B cell (primary cell): ENCODE data around the gene ARSA. TPM values are rescaled to one million over a fixed set of nuclear protein-coding genes. Genes with fewer than 3 reads are reported as not detected.

Experiments used
- ATAC-seq: fragments of 200-7000 bp; cut with Tn5 transposase; one replicate; pipeline ENCODE4 v1.10.0; 2021; ENCODE audit warnings: low read depth, mild to moderate bottlenecking, moderate number of reproducible peaks, moderate library complexity
- CTCF ChIA-PET: fragments of 350-600 bp; sonication (Branson Sonifier 250); formaldehyde crosslinking; loops from one replicate; lab custom pipeline; 2021; ENCODE audit warnings: antibody characterized with exemption, inconsistent platforms; lab: Charles Lee
- POLR2A ChIA-PET: fragments of 350-600 bp; sonication (Branson Sonifier 250); formaldehyde crosslinking; loops from one replicate; lab custom pipeline; 2021; ENCODE audit warnings: antibody characterized with exemption; lab: Charles Lee
- DNase-seq: peaks from one replicate; pipeline ENCODE4 v3.0.0; 2013
- H2AFZ ChIP-seq: 2 replicates; pipeline ENCODE4 v1.6.1; 2012; ENCODE audit warnings: mild to moderate bottlenecking, low read depth, low read length; ENCODE audit not compliant: insufficient read depth, poor library complexity, severe bottlenecking
- H3K27ac ChIP-seq, 2 donors: 1 replicate in 1 of 2; 2 replicates in 1 of 2; pipeline ENCODE4 v1.5.1; 2012 to 2013; ENCODE audit warnings: low read length in 2 of 2, mild to moderate bottlenecking in 2 of 2, moderate library complexity in 1 of 2
- H3K27me3 ChIP-seq, 4 experiments: fragments of 200-600 bp in 1 of 4; sonication (generic) in 1 of 4; replicated peaks in 1 of 4; 1 replicate in 2 of 4; 2 replicates in 2 of 4; pipeline versions ENCODE4 v1.6.1 to v1.7.0; 2013 to 2016; ENCODE audit warnings: low read length in 3 of 4, mild to moderate bottlenecking in 2 of 4, mixed read lengths in 1 of 4, moderate library complexity in 1 of 4; ENCODE audit not compliant: insufficient read depth in 4 of 4, control insufficient read depth in 3 of 4; ENCODE audit errors: control extremely low read depth in 1 of 4
- H3K36me3 ChIP-seq, 2 experiments: replicated peaks in 1 of 2; 1 replicate in 1 of 2; 2 replicates in 1 of 2; pipeline versions ENCODE4 v1.6.1 to v1.7.1; 2013; ENCODE audit warnings: low read length in 1 of 2; ENCODE audit not compliant: insufficient read depth in 2 of 2, control insufficient read depth in 1 of 2; ENCODE audit errors: control extremely low read depth in 1 of 2, extremely low read depth in 1 of 2
- H3K4me1 ChIP-seq, 2 donors: fragments of 200-600 bp in 1 of 2; sonication (generic) in 1 of 2; 1 replicate in 1 of 2; 2 replicates in 1 of 2; pipeline versions ENCODE4 v1.5.1 to v1.6.1; 2013 to 2017; ENCODE audit warnings: low read length in 2 of 2; ENCODE audit not compliant: control insufficient read depth in 2 of 2, insufficient read depth in 2 of 2
- H3K4me2 ChIP-seq: replicated peaks from 2 replicates; pipeline ENCODE3; 2012; ENCODE audit warnings: mild to moderate bottlenecking, low read depth, low read length; ENCODE audit not compliant: poor library complexity, severe bottlenecking
- H3K4me3 ChIP-seq, 5 experiments: fragments of 200-600 bp in 1 of 5; sonication (generic) in 1 of 5; 1 replicate in 3 of 5; 2 replicates in 2 of 5; pipeline versions ENCODE4 v1.5.1 to v1.7.0; 2011 to 2016; ENCODE audit warnings: low read length in 4 of 5, mild to moderate bottlenecking in 4 of 5, low read depth in 2 of 5, control low read depth in 1 of 5, moderate library complexity in 1 of 5; ENCODE audit not compliant: insufficient read depth in 1 of 5; ENCODE audit errors: control extremely low read depth in 1 of 5, extremely low read depth in 1 of 5
- H3K79me2 ChIP-seq: fragments of 200-600 bp; sonication (generic); one replicate; pipeline ENCODE4 v1.6.0; 2016; ENCODE audit warnings: low read length; ENCODE audit not compliant: control insufficient read depth, insufficient read depth
- H3K9ac ChIP-seq: fragments of 200-600 bp; sonication (generic); 2 replicates; pipeline ENCODE4 v1.6.1; 2017; ENCODE audit warnings: mild to moderate bottlenecking, low read length, moderate library complexity
- H3K9me3 ChIP-seq, 3 donors: one replicate each; pipeline versions ENCODE4 v1.6.1 to v1.7.1; 2013; ENCODE audit warnings: low read length in 2 of 3; ENCODE audit not compliant: control insufficient read depth in 2 of 3, insufficient read depth in 1 of 3; ENCODE audit errors: control extremely low read depth in 1 of 3
- H4K20me1 ChIP-seq: 2 replicates; pipeline ENCODE4 v1.6.0; 2012; ENCODE audit warnings: mild to moderate bottlenecking, low read length; ENCODE audit not compliant: insufficient read depth, control insufficient read depth, poor library complexity, severe bottlenecking
- H3K27ac Mint-ChIP-seq: one replicate; pipeline ENCODE4 v1.8.0; 2021; ENCODE audit warnings: mixed read lengths
- H3K27me3 Mint-ChIP-seq: one replicate; pipeline ENCODE4 v1.8.0; 2021; ENCODE audit warnings: mixed read lengths
- H3K4me1 Mint-ChIP-seq: one replicate; pipeline ENCODE4 v1.8.0; 2021; ENCODE audit warnings: mixed read lengths
- H3K4me3 Mint-ChIP-seq: one replicate; pipeline ENCODE4 v1.8.0; 2021; ENCODE audit warnings: mixed read lengths
- H3K9me3 Mint-ChIP-seq: one replicate; pipeline ENCODE4 v1.8.0; 2022; ENCODE audit warnings: mixed read lengths; ENCODE audit not compliant: insufficient read depth
- CTCF ChIP-seq: fragments of 200-600 bp; IDR thresholded peaks from one replicate; pipeline ENCODE4 v1.8.0; 2022; ENCODE audit warnings: antibody characterized with exemption, mild to moderate bottlenecking
- EZH2 ChIP-seq: IDR thresholded peaks from 2 replicates; pipeline ENCODE4 v1.6.1; 2012; ENCODE audit warnings: borderline replicate concordance, low read depth, mild to moderate bottlenecking, moderate library complexity, low read length; ENCODE audit not compliant: insufficient read depth, poor library complexity, severe bottlenecking
- WGBS: methylation state at CpG from one replicate; pipeline ENCODE4 v1.1.5; 2013; ENCODE audit warnings: missing lambda C conversion rate; ENCODE audit not compliant: insufficient coverage; 5-methylcytosine and 5-hydroxymethylcytosine counted together
- intact Hi-C: fragments of 100-400 bp; cut with micrococcal nuclease; formaldehyde crosslinking; loops from one replicate; pipeline ENCODE4 v1.10.0; 2022
- polyA plus RNA-seq: library from polyadenylated mRNA; depleted of rRNA; stranded (reverse); fragments of >200 nt; gene quantifications from 2 replicates; pipeline ENCODE4 v1.2.3, GENCODE V29; 2012
- total RNA-seq, 2 donors: library from RNA; stranded (reverse); fragments of 120-200 nt in 1 of 2; gene quantifications; 1 replicate in 1 of 2; 2 replicates in 1 of 2; pipeline versions ENCODE4 v1.2.3 to v1.2.4, GENCODE V29; 2013 to 2022

ARSA gene
- total and polyA plus RNA-seq, 2 donors (not counting 1 experiment from before 2014, with no cell fraction given): 82.0 to 128 TPM

- ChIA-PET CTCF (interaction anchor here (1.0 to 1.9 kb wide), 5 partner anchors 20 to 58 kb away, joined by 3 to 6 read pairs (median 5); partner anchors contain the start of genes SCO2 and SYCE3), POLR2A (interaction anchor here (0.6 to 1.7 kb wide), 7 partner anchors 20 to 114 kb away, joined by 3 to 12 read pairs (median 4); partner anchors contain the start of genes KLHDC7B, LMF2, NCAPH2 and SCO2)
- Mint-ChIP-seq H3K27ac (peak overlapping the region; percentile 83), H3K9me3 (no peaks in the 10 kb centered on the region), H3K27me3 (no peaks in the 10 kb centered on the region), H3K4me1 (peaks cover 24% of the 10 kb centered on the region), H3K4me3 (peak overlapping the region; percentile 89)
- TF ChIP-seq EZH2: no peak
- no peak for TF ChIP-seq CTCF
- Histone ChIP-seq H3K36me3 (peaks cover 0 to 17% of the 10 kb centered on the region in 2 experiments), H3K27me3 (no peaks in the 10 kb centered on the region), H2AFZ (peak overlapping the region; percentile 90), H4K20me1 (peaks cover 25% of the 10 kb centered on the region), H3K27ac (peak overlapping the region; percentile 26 to 48), H3K9ac (peak overlapping the region; percentile 84), H3K4me1 (peaks cover 14 to 18% of the 10 kb centered on the region in 2 donors), H3K9me3 (no peaks in the 10 kb centered on the region), H3K79me2 (peaks cover 12% of the 10 kb centered on the region), H3K4me2 (peak overlapping the region; percentile 84), H3K4me3 (peak overlapping the region; percentile 58 to 91 (median 80))
- 12% methylated on average over 37 of the region's 37 CpGs for WGBS
- intact Hi-C loops: loop anchor here (2.0 to 5.0 kb wide), 4 partner anchors 35 to 331 kb away; partner anchors contain the start of genes ARSA, HDAC10 and PPP6R2
- DNase-seq: no peak
- ATAC-seq: peak; percentile 8
Measured at GRCh38 chr22:50583294-50583861, 44.6 kb downstream of the ARSA start.
